ENCODE measurements around the gene PRDX5.
A peak's percentile ranks its signal among the peaks of the same experiment; 100 is the strongest.
"Not testable (repeated sequence)": the region's sequence is repeated elsewhere in the genome, so short reads cannot be mapped to it uniquely, and the experiment has no call there.

The PRDX5 gene

DNA sequence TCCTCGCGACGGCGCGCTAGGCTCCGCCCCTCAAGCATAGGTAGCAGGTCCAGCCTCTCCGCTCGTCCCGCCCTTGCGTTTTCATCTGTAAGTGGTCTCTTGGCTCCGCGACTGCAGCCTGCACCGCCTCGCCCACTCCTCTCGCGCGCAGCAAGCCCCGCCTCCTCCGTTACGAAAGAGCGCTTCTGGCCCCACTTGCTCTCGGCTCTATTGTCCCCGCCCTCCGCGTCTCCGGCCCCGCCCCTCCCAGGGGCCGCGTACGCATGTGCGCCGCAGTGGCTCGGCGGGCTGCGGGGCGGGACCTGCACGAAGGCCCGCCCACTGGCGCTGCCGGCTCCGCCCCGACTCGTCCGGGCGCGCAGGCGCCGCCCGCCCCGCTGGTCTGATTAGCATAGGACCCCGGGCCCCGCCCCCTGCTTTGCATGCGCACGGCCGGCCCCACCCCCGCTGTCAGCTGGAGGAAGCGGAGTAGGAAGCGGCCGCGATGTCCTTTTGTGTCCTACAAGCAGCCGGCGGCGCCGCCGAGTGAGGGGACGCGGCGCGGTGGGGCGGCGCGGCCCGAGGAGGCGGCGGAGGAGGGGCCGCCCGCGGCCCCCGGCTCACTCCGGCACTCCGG is 12.7 kb upstream of the PRDX5 start, which contains the start of gene ESRRA:
TSS of gene ESRRA (plus strand) at position 450 of the 616 bp plus-strand sequence. CDS start 1,656 bp downstream, outside the sequence.
- H3K36me3 ChIP-seq: no peaks in the 10 kb centered on the region
- DNase-seq: peak; percentile 98
- TF ChIP-seq, protein P1, sequence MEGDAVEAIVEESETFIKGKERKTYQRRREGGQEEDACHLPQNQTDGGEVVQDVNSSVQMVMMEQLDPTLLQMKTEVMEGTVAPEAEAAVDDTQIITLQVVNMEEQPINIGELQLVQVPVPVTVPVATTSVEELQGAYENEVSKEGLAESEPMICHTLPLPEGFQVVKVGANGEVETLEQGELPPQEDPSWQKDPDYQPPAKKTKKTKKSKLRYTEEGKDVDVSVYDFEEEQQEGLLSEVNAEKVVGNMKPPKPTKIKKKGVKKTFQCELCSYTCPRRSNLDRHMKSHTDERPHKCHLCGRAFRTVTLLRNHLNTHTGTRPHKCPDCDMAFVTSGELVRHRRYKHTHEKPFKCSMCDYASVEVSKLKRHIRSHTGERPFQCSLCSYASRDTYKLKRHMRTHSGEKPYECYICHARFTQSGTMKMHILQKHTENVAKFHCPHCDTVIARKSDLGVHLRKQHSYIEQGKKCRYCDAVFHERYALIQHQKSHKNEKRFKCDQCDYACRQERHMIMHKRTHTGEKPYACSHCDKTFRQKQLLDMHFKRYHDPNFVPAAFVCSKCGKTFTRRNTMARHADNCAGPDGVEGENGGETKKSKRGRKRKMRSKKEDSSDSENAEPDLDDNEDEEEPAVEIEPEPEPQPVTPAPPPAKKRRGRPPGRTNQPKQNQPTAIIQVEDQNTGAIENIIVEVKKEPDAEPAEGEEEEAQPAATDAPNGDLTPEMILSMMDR (IDR thresholded peaks at IDR 0.05; ENCODE audit: low read depth, low read length): no peak
- H3K27me3 ChIP-seq: peaks cover 8% of the 10 kb centered on the region
- peak within 1 kb of the TSS; percentile 69 for H3K4me3 ChIP-seq (ENCODE audit: low read depth, low read length)
- H3K4me1 ChIP-seq: no peaks in the 10 kb centered on the region
- H3K9me3 ChIP-seq: no peaks in the 10 kb centered on the region

DNA sequence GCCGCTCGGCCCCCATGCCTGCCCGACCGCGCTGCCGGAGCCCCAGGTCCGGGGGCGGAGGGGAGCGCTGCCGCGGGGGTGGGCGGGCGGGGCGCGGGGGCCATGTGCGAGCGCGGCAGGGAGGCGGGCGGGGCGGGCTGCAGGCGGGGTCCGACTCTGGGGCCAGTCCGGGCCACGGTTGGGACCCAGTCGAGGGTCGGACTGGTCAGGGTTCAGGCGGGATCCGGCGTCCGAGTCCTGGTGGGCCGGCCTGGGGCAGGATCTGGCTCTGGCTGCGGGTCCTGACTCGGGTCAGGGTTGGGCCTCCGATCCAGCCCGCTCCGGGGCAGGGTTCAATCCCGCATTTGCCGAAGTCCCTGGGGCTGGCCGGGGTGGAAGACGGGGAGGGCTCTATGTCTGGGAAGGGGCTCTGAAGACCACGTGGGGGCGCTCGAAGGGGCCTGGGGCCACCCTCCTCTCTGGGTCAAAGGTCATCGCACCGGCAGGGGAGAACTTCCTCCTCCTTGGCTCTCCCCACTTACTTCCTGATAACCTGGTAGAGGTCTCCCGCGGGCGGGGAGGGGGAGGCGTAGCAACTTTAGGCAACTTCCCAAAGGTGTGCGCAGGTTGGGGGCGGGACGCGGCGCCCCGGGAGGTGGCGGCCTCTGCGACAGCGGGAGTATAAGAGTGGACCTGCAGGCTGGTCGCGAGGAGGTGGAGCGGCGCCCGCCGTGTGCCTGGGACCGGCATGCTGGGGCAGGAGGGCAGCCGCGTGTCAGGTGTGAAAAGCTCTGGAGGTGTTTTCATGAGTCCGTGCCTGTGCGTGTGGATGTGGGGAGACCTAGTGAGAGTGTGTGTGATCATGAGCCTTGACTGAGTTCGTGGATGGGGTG is 12.0 kb upstream of the PRDX5 start:
- H3K9me3 ChIP-seq: no peaks in the 10 kb centered on the region
- H3K4me1 ChIP-seq: no peaks in the 10 kb centered on the region
- H3K27me3 ChIP-seq: peaks cover under 1% of the 10 kb centered on the region; the same call in 1 of the 2 replicates
- no peaks in the 10 kb centered on the region for H3K36me3 ChIP-seq
- TF ChIP-seq, protein P1 (IDR thresholded peaks at IDR 0.05; ENCODE audit: low read depth, low read length): 0 out of 2 replicates have a peak, but pooled peaks have one; percentile 13
- H3K4me3 ChIP-seq (ENCODE audit: low read depth, low read length): peak overlapping the region; percentile 69
- peak; percentile 52 for DNase-seq

- Histone ChIP-seq H3K9me3 (no peaks in the 10 kb centered on the region), H3K27me3 (no peaks in the 10 kb centered on the region), H3K36me3 (no peaks in the 10 kb centered on the region), H3K4me1 (no peaks in the 10 kb centered on the region), H3K4me3 (ENCODE audit: low read depth, low read length) (peak overlapping the region; percentile 69)
- TF ChIP-seq, protein P1 (IDR thresholded peaks at IDR 0.05; ENCODE audit: low read depth, low read length): no peak
- DNase-seq: no peak
Observed at GRCh38 chr11:64306563-64306875, 11.4 kb upstream of the PRDX5 start.

- H3K9me3 ChIP-seq: no peaks in the 10 kb centered on the region
- peak overlapping the region; percentile 69 for H3K4me3 ChIP-seq (ENCODE audit: low read depth, low read length)
- H3K27me3 ChIP-seq: no peaks in the 10 kb centered on the region
- TF ChIP-seq, protein P1 (IDR thresholded peaks at IDR 0.05; ENCODE audit: low read depth, low read length): no peak
- no peaks in the 10 kb centered on the region for H3K4me1 ChIP-seq
- DNase-seq: no peak
- no peaks in the 10 kb centered on the region for H3K36me3 ChIP-seq
Observed at GRCh38 chr11:64306876-64307622, 10.9 kb upstream of the PRDX5 start.

DNA sequence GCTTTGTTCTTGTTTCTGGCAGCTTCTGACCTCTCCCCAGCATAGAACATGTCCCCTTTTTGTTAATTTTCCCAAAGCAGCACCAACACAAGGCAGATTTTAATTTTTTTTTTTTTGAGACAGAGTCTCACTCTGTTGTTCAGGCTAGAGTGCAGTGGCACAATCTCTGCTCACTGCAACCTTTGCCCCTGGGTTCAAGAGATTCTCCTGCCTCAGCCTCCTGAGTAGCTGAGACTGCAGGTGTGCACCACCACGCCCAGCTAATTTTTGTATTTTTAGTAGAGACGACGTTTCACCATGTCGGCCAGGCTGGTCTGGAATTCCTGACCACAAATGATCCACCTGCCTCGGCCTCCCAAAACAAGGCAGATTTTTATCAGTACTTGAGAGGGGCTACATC is 10.1 kb upstream of the PRDX5 start:
- not testable (repeated sequence) for H3K4me3 ChIP-seq (ENCODE audit: low read depth, low read length); H3K9me3 ChIP-seq; H3K4me1 ChIP-seq; H3K36me3 ChIP-seq; DNase-seq; H3K27me3 ChIP-seq

DNA sequence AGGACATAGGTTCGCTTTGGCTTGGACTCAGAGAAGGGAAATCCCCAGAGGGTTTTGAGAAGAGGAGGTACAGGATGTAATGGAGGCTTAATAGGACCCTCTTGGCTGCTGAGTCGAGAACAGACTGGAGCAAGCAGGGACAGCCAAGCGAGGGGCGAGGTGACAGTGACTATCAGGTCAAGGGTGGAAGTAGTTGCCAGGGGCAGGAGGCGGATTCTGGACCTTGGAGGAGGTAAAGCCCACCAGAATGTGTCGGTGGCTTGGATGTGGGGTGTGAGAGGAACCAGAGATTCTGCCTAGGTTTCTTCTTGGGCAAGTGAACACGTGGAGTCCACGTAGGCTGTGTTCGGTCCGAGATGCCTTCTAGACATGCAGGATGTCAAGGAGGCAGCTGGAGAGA is 5.0 kb upstream of the PRDX5 start:
- no peak for DNase-seq
- H3K4me3 ChIP-seq (ENCODE audit: low read depth, low read length): no peak overlapping the region
- H3K27me3 ChIP-seq: no peaks in the 10 kb centered on the region
- H3K4me1 ChIP-seq: no peaks in the 10 kb centered on the region
- H3K36me3 ChIP-seq: 0 out of 2 replicates have a peak, but pooled peaks cover 6% of the 10 kb centered on the region
- TF ChIP-seq, protein P1 (IDR thresholded peaks at IDR 0.05; ENCODE audit: low read depth, low read length): no peak
- H3K9me3 ChIP-seq: no peaks in the 10 kb centered on the region

All from BE2C (cell line).